HG03280 (cell line): ENCODE results near the gene TRPC1.
"Not testable (repeated sequence)": the region's sequence is repeated elsewhere in the genome, so short reads cannot be mapped to it uniquely, and the experiment has no call there.

Experiments
- ATAC-seq: cut with Tn5 transposase; IDR thresholded peaks from one replicate; pipeline ENCODE4 v1.9.1; 2021; ENCODE audit warnings: mild to moderate bottlenecking, moderate library complexity; ENCODE audit not compliant: unreplicated experiment

TRPC1 gene

GRCh38 chr3:142723968-142724681 lies at the start of gene TRPC1:
Gene TRPC1, plus strand, starts transcription at chr3:142724034. Its CDS starts 526 bp downstream, at chr3:142724560.
- peak; percentile 99 for ATAC-seq

GRCh38 chr3:142676151-142676550 lies 47.7 kb upstream of the TRPC1 start:
- no peak for ATAC-seq

- ATAC-seq = no peak
Measured at GRCh38 chr3:142680710-142681109, 43.1 kb upstream of the TRPC1 start.

- ATAC-seq = no peak
Measured at GRCh38 chr3:142690613-142691012, 33.2 kb upstream of the TRPC1 start.

GRCh38 chr3:142691527-142691926 lies 32.3 kb upstream of the TRPC1 start:
- no peak for ATAC-seq

- ATAC-seq = no peak
Measured at GRCh38 chr3:142693136-142693853, 30.5 kb upstream of the TRPC1 start.

GRCh38 chr3:142694225-142694624 lies 29.6 kb upstream of the TRPC1 start:
- no peak for ATAC-seq

GRCh38 chr3:142705198-142705597 lies 18.6 kb upstream of the TRPC1 start:
- no peak for ATAC-seq

GRCh38 chr3:142706321-142707127 lies 17.3 kb upstream of the TRPC1 start:
- no peak for ATAC-seq

- ATAC-seq = no peak
Measured at GRCh38 chr3:142709207-142709606, 14.6 kb upstream of the TRPC1 start.

- ATAC-seq = not testable (repeated sequence)
Measured at GRCh38 chr3:142714882-142715281, 9.0 kb upstream of the TRPC1 start.

- ATAC-seq = no peak
Measured at GRCh38 chr3:142716102-142716501, 7.7 kb upstream of the TRPC1 start.

GRCh38 chr3:142723665-142723967 lies 218 bp upstream of the TRPC1 start:
- ATAC-seq = peak; percentile 22

- ATAC-seq = no peak
Measured at GRCh38 chr3:142724682-142725356, 985 bp downstream of the TRPC1 start.

- no peak for ATAC-seq
Measured at GRCh38 chr3:142725357-142725739, 1.5 kb downstream of the TRPC1 start.

- no peak for ATAC-seq
Measured at GRCh38 chr3:142726017-142726416, 2.2 kb downstream of the TRPC1 start.

- ATAC-seq = no peak
Measured at GRCh38 chr3:142732066-142732465, 8.2 kb downstream of the TRPC1 start.

- no peak for ATAC-seq
Measured at GRCh38 chr3:142734834-142735233, 11.0 kb downstream of the TRPC1 start.

GRCh38 chr3:142735462-142735861 lies 11.6 kb downstream of the TRPC1 start:
- ATAC-seq = no peak

- no peak for ATAC-seq
Measured at GRCh38 chr3:142738396-142738795, 14.6 kb downstream of the TRPC1 start.

- ATAC-seq = no peak
Measured at GRCh38 chr3:142746646-142747045, 22.8 kb downstream of the TRPC1 start.
